Small intestine (tissue), 7 donors: ENCODE results near the gene ZBTB49. TPM values are rescaled to one million over a fixed set of nuclear protein-coding genes. Genes with fewer than 3 reads are reported as not detected.

Experiments
- DNase-seq, 2 donors: peaks; one replicate each; pipeline versions ENCODE4 v3.0.0 to v3.0.0-alpha.2; 2013
- FAIRE-seq: peaks from 2 replicates; lab custom pipeline; 2012; peaks lifted over from hg19 to GRCh38; lab: Jason Lieb, UNC
- H3K27ac ChIP-seq, 3 donors: one replicate each; pipeline ENCODE4 v1.5.1; 2013; ENCODE audit warnings: low read length in 2 of 3, mild to moderate bottlenecking in 2 of 3, control low read depth in 1 of 3, inconsistent platforms in 1 of 3, low read depth in 1 of 3, moderate library complexity in 1 of 3
- H3K27me3 ChIP-seq, 3 donors: one replicate each; pipeline ENCODE4 v1.6.1; 2013; ENCODE audit warnings: low read length in 3 of 3, inconsistent platforms in 1 of 3; ENCODE audit not compliant: control insufficient read depth in 3 of 3, insufficient read depth in 3 of 3
- H3K36me3 ChIP-seq, 3 donors: one replicate each; pipeline ENCODE4 v1.6.1; 2013; ENCODE audit warnings: low read length in 3 of 3, inconsistent platforms in 1 of 3, low read depth in 1 of 3, mild to moderate bottlenecking in 1 of 3, moderate library complexity in 1 of 3; ENCODE audit not compliant: control insufficient read depth in 3 of 3, insufficient read depth in 2 of 3
- H3K4me1 ChIP-seq, 3 donors: one replicate each; pipeline ENCODE4 v1.6.1; 2013; ENCODE audit warnings: low read length in 2 of 3, inconsistent platforms in 1 of 3, low read depth in 1 of 3, mild to moderate bottlenecking in 1 of 3, moderate library complexity in 1 of 3; ENCODE audit not compliant: control insufficient read depth in 3 of 3, insufficient read depth in 2 of 3
- H3K4me3 ChIP-seq, 3 donors: one replicate each; pipeline ENCODE4 v1.5.1; 2013; ENCODE audit warnings: low read length in 3 of 3, control low read depth in 1 of 3, inconsistent platforms in 1 of 3, low read depth in 1 of 3, mild to moderate bottlenecking in 1 of 3, moderate library complexity in 1 of 3
- H3K9me3 ChIP-seq, 2 donors: one replicate each; pipeline ENCODE4 v1.6.1; 2013; ENCODE audit warnings: low read depth in 1 of 2, low read length in 1 of 2; ENCODE audit not compliant: control insufficient read depth in 2 of 2, insufficient read depth in 1 of 2
- WGBS, 3 donors: extraction: QIAGEN DNeasy Blood & Tissue Kit; methylation state at CpG; one replicate each; pipeline ENCODE4 v1.1.7; 2013; 5-methylcytosine and 5-hydroxymethylcytosine counted together
- polyA plus RNA-seq, 4 donors: library from polyadenylated mRNA; stranded (reverse) in 3 of 4; unstranded in 1 of 4; fragments of 200-250 nt in 3 of 4; fragments of 120-200 nt in 1 of 4; gene quantifications; one replicate each; pipeline versions ENCODE4 v1.2.1 to v1.2.3, GENCODE V29; 2013
- donor health status: healthy with polysubstance abuse.
- donor health status: control.
- donor health status: control.
- donor health status: Bipolar disorder and iron deficiency.
- donor health status: healthy.

Gene ZBTB49
- polyA plus RNA-seq, 4 donors = 1.8 to 5.8 (median 2.6) TPM

GRCh38 chr4:4361883-4362282 is 71.8 kb downstream of the ZBTB49 start:
- no peak for FAIRE-seq
- no peak for DNase-seq
- H3K27ac ChIP-seq = no peak overlapping the region
- peaks cover 0 to 9% (median 0%) of the 10 kb centered on the region in 3 donors for H3K27me3 ChIP-seq
- WGBS, 3 donors = 73 to 82% (median 80%) methylated on average over 8 of the region's 8 CpGs
- H3K4me3 ChIP-seq = no peak overlapping the region
- H3K36me3 ChIP-seq = no peaks in the 10 kb centered on the region
- no peaks in the 10 kb centered on the region for H3K9me3 ChIP-seq
- no peaks in the 10 kb centered on the region for H3K4me1 ChIP-seq

GRCh38 chr4:4362991-4363697 is 73.1 kb downstream of the ZBTB49 start:
- H3K27me3 ChIP-seq = peaks cover 0 to 5% (median 0%) of the 10 kb centered on the region in 3 donors
- whole genome bisulfite sequencing, 3 donors = 74 to 79% (median 74%) methylated on average over 16 of the region's 16 CpGs
- no peaks in the 10 kb centered on the region for H3K36me3 ChIP-seq
- no peak overlapping the region for H3K4me3 ChIP-seq
- H3K4me1 ChIP-seq = no peaks in the 10 kb centered on the region
- no peak for DNase-seq
- H3K27ac ChIP-seq = no peak overlapping the region
- no peak for FAIRE-seq
- no peaks in the 10 kb centered on the region for H3K9me3 ChIP-seq

GRCh38 chr4:4364061-4364460 is 74.0 kb downstream of the ZBTB49 start:
- DNase-seq (no peak), FAIRE-seq (no peak)
- Histone ChIP-seq H3K27ac (no peak overlapping the region), H3K4me1 (no peaks in the 10 kb centered on the region), H3K4me3 (no peak overlapping the region), H3K27me3 (peaks cover 0 to 2% (median 0%) of the 10 kb centered on the region in 3 donors), H3K36me3 (no peaks in the 10 kb centered on the region), H3K9me3 (no peaks in the 10 kb centered on the region)
- WGBS, 3 donors = 59 to 80% (median 72%) methylated on average over 3 of the region's 3 CpGs

- WGBS, 3 donors = 77 to 78% (median 77%) methylated on average over 9 of the region's 9 CpGs
- no peaks in the 10 kb centered on the region for H3K36me3 ChIP-seq
These were observed 74.6 kb downstream of the ZBTB49 start for GRCh38 chr4:4364486-4365208.

GRCh38 chr4:4368809-4369580 is 78.9 kb downstream of the ZBTB49 start:
- DNase-seq (no peak), FAIRE-seq (no peak)
- no peaks in the 10 kb centered on the region for H3K27me3 ChIP-seq
- 69 to 71% (median 71%) methylated on average over 11 of the region's 11 CpGs for WGBS, 3 donors
- no peaks in the 10 kb centered on the region for H3K36me3 ChIP-seq
- no peak overlapping the region for H3K4me3 ChIP-seq
- no peaks in the 10 kb centered on the region for H3K9me3 ChIP-seq
- H3K4me1 ChIP-seq = no peaks in the 10 kb centered on the region
- no peak overlapping the region for H3K27ac ChIP-seq

More at GRCh38 chr4:4364486-4365208, 74.6 kb downstream of the ZBTB49 start:
- H3K4me3 ChIP-seq = no peak overlapping the region
- no peaks in the 10 kb centered on the region for H3K9me3 ChIP-seq
- peaks cover 0 to 2% (median 0%) of the 10 kb centered on the region in 3 donors for H3K27me3 ChIP-seq
- no peak for FAIRE-seq
- H3K27ac ChIP-seq = no peak overlapping the region
- no peak for DNase-seq
- no peaks in the 10 kb centered on the region for H3K4me1 ChIP-seq

Other genes with a start within 250 kb of the ZBTB49 start
- gene OTOP1, start 63.3 kb upstream of the ZBTB49 start, polyA plus RNA-seq = not detected
- 10 to 100 TPM; 15.7 to 34.5 (median 22.8) TPM for gene TMEM128, start 42.0 kb upstream of the ZBTB49 start, polyA plus RNA-seq
- gene LYAR, start 97 bp upstream of the ZBTB49 start, polyA plus RNA-seq = 10 to 100 TPM in 2 of 4 donors, 1 to 10 TPM in 2; 4.5 to 19.7 (median 11.1) TPM
- gene NSG1, start 96.9 kb downstream of the ZBTB49 start, polyA plus RNA-seq = 10 to 100 TPM in 1 of 4 donors, 1 to 10 TPM in 1, under 1 TPM in 1, not detected in 1; 0.27 to 12.2 (median 8.2) TPM